GM06990 (cell line): ENCODE measurements around the gene ECPAS.

ENCODE experiments used
- DNase-seq: peaks from one replicate; pipeline ENCODE4 v3.0.0-alpha.2; 2011; ENCODE audit not compliant: insufficient read length; ENCODE audit errors: extremely low read depth
- H3K27me3 ChIP-seq: replicated peaks from 2 replicates; pipeline ENCODE4 v1.6.0; 2011; ENCODE audit warnings: low read length; ENCODE audit not compliant: control insufficient read depth, insufficient read depth
- H3K36me3 ChIP-seq: 2 replicates; pipeline ENCODE4 v1.5.1; 2011; ENCODE audit warnings: low read length; ENCODE audit not compliant: control insufficient read depth, insufficient read depth
- H3K4me3 ChIP-seq: replicated peaks from 2 replicates; pipeline ENCODE4 v1.5.1; 2011; ENCODE audit warnings: low read depth, mild to moderate bottlenecking, control low read depth, low read length
- CTCF ChIP-seq: IDR thresholded peaks from 2 replicates; pipeline ENCODE4 v1.5.1; 2011; ENCODE audit warnings: low read length, control low read depth, mild to moderate bottlenecking, inconsistent platforms; ENCODE audit not compliant: insufficient read depth, poor library complexity, severe bottlenecking

ECPAS gene

DNA sequence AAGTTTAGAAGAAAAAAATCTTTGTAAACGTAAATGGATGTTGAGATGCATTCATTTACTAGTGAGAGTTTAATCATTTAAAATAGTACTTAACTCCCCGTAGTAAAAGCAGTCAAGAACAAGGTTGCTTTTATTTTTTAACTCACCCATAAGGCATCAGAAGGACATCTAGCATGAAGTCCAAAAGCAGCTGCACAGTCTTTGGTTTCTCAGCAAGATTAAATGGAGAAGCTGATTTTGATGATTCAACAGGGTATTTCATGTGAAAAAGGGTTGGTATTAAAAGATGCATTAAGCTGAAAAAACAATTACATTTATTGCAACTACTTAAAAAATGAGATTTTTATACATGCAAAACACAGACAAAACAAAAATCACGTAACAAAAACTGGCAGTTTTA, 44.0 kb downstream of the ECPAS start:
- DNase-seq, result no peak
- Histone ChIP-seq H3K27me3 (no peaks in the 10 kb centered on the region), H3K36me3 (peaks cover 2% of the 10 kb centered on the region), H3K4me3 (no peak overlapping the region)
- TF ChIP-seq CTCF, result no peak

DNA sequence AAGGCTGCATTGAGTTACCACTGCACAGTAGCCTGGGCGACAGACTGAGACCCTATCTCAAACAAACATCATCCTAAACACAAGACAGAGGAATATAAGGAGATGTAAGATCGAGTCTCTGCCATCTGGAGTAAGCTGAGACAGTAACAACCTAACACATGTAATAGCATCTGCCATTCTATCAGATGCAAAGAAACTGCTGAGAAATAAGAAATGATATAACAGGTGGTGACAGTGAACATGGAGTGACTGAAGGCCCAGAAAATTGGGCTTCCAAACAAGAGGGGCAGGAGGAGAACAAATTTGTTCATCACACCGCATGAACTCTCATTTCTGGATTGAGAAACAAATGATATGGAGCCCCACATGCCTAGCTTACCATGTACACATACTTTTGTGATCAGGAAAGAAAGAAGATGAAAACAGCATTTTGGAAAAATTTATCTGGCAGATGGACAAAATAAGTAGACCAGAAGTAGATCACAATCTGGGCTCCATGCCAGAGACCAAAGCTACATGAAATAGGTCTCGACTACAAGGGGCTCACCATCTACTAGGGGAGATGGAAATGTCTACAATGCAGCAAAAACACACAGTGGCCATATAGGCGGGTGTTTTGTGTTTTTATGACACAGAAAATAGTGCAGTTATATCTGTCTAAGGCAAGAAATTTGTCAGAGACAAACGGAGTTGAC, 45.5 kb downstream of the ECPAS start:
- Histone ChIP-seq H3K36me3 (peaks cover 2% of the 10 kb centered on the region), H3K27me3 (no peaks in the 10 kb centered on the region), H3K4me3 (no peak overlapping the region)
- no peak for TF ChIP-seq CTCF
- no peak for DNase-seq

GRCh38 chr9:111436571-111436970, 47.6 kb downstream of the ECPAS start:
- H3K27me3 ChIP-seq, result no peaks in the 10 kb centered on the region
- TF ChIP-seq CTCF, result no peak
- no peak overlapping the region for H3K4me3 ChIP-seq
- no peak for DNase-seq
- H3K36me3 ChIP-seq, result peaks cover 3% of the 10 kb centered on the region

DNA sequence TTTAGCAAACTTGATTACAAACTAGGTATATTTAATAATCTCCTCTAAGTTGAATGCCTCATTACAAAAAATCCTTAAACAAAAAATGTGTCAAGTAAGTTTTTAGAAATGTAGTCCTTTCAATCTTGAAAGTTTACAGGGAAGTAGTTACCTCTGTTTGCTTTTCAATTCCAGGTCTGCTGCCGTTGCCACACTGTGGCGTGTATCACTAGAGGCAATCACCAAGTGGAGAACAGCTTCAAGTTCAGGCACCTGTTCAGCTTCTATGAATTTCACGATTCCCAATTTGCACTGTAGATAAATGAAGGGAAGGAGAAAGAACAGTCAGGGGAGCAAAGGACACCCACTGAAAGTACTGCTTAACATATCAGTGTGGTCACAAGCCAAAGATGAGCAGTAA, 51.1 kb downstream of the ECPAS start:
- no peak for DNase-seq
- no peak for TF ChIP-seq CTCF
- peaks cover 3% of the 10 kb centered on the region for H3K36me3 ChIP-seq
- no peak overlapping the region for H3K4me3 ChIP-seq
- no peaks in the 10 kb centered on the region for H3K27me3 ChIP-seq

- Histone ChIP-seq H3K27me3 (no peaks in the 10 kb centered on the region), H3K36me3 (peaks cover 6% of the 10 kb centered on the region), H3K4me3 (no peak overlapping the region)
- no peak for DNase-seq
- no peak for TF ChIP-seq CTCF
These were observed 52.5 kb downstream of the ECPAS start for GRCh38 chr9:111431684-111432083.

- Histone ChIP-seq H3K27me3 (no peaks in the 10 kb centered on the region), H3K36me3 (peaks cover 9% of the 10 kb centered on the region), H3K4me3 (no peak overlapping the region)
- TF ChIP-seq CTCF, result no peak
- no peak for DNase-seq
These were observed 55.0 kb downstream of the ECPAS start for GRCh38 chr9:111429175-111429574.
